GM18868 (cell line): ENCODE results near the gene CACNB4.
"Not testable (repeated sequence)": the region's sequence is repeated elsewhere in the genome, so short reads cannot be mapped to it uniquely, and the experiment has no call there.

Experiments
- ATAC-seq: cut with Tn5 transposase; IDR thresholded peaks from one replicate; pipeline ENCODE4 v1.9.1; 2021; ENCODE audit warnings: mild to moderate bottlenecking, moderate library complexity; ENCODE audit not compliant: unreplicated experiment

Gene CACNB4

DNA sequence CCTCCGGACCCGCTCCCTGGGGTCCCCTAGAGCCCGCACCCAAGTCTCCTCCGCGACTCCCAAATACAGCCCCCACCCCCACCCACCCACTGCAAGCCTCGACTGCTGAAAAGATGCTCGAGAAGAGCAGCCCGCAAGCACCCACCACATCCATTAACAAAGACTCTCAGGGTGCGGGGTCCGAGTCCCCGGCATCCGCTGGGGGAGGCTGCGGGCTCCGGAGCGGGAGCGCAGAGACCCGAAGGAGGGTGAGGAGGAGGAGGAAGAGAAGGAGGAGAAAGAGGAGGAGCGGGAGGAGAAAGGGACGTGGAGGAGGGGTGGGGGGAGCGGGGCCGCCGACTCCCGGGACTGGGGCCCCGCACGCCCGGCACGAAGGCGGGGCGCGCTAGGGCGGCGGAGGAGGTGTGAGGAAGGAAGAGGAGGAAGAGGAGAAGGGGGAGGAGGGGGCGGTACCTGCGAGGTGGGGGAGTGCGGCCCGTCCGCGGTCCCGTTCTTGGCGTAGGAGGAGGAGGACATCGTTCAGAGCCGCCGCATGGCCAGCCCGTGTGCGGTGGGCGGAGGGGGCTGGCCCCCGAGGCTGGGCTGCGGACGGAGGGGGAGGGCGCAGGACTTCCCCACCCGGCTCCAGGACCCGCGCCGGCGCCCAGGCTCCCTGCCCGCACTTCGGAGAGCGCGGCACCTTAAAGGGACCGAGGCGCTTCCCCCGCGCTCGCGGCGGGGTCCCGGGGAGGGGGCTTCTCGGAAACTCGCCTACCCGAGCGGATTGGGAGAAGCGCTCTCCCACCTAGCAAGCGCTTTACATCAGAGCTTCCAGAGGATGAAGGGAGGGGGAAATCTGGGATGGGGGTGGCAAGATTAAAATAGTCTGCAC, at the start of gene CACNB4:
Gene CACNB4, minus strand, starts transcription at position 549 of the 871 bp plus-strand sequence.
- ATAC-seq = peak; percentile 42

- ATAC-seq = peak; percentile 89
These were observed 35.8 kb upstream of the CACNB4 start for GRCh38 chr2:152134488-152135280.

GRCh38 chr2:152132306-152132705, 33.5 kb upstream of the CACNB4 start:
- no peak for ATAC-seq

- ATAC-seq = no peak
These were observed 28.8 kb upstream of the CACNB4 start for GRCh38 chr2:152127628-152128027.

DNA sequence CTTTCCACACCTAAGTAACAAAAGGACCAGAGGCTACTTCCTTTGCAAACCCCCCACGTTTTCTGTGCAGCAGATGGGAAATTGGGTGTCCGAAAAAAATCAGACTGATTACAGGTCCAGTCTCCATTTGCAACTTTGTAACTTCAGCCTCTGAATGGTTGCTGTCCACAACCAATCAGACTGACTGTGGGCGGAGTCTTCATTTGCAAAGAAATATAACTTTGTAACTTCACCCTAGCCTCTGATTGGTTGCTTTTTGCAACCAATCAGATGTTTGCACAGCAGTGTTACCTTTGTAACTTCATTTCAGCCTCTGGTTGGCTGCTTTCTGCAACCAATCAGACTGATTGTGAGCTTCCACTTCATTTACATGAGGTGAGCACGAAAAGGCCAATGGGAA, 27.8 kb upstream of the CACNB4 start:
- ATAC-seq = no peak

DNA sequence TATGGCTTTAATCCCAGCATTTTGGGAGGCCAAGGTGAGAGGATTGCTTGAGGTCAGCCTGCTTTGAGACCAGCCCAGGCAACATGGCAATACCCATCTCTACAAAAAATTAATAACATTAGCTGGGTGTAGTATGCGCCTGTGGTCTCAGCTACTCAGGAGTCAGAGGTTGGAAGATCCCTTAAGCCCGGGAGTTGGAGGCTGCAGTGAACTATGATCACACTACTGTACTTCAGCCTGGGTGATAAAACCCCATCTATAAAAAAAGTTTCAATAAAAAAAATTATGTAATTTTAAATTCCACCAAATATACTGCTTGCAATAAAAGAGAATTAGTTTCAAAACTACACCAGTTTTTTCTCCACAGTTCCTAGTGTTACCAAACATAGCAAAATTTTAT, 23.3 kb upstream of the CACNB4 start:
- ATAC-seq = no peak

DNA sequence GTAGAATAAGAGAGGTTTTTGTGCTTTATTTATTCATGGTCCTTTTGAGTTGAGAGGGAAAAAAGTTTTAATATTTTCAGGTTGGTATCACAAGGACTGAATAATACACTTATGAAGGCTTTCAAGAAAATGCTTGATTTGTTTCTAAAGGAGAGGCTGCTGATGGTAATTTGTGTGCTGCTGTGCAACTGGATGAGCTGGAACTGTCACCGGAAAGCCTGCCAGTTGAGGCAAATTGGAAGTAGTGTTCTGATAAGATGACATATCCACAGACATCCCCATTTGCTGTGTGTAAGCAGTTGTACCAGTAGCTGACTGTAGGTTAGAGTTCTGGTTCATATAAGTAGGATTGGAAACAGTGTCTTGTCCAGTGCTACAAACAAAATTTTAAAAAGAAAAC, 21.6 kb upstream of the CACNB4 start:
- no peak for ATAC-seq

- ATAC-seq = no peak
These were observed 17.1 kb upstream of the CACNB4 start for GRCh38 chr2:152115952-152116351.

DNA sequence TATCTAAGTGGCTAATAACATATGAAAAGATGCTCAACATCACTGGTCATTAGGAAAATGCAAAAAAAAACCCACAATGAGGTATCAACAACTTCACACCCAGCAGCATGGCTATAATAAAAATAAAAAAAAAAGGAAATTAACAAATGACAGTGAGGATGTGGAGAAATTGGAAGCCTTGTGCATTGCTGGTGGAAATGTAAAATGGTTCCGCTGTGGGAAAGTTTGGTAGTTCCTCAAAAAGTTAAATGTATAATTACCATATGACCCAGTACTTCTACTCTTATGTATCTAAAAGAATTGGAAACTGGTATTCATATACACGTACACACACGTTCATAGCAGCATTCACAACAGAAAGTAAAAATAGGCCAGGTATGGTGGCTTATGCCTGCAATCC, 15.5 kb upstream of the CACNB4 start:
- ATAC-seq = no peak

- ATAC-seq = not testable (repeated sequence)
These were observed 8.3 kb upstream of the CACNB4 start for GRCh38 chr2:152107140-152107539.

GRCh38 chr2:152106464-152106863, 7.6 kb upstream of the CACNB4 start:
- no peak for ATAC-seq

DNA sequence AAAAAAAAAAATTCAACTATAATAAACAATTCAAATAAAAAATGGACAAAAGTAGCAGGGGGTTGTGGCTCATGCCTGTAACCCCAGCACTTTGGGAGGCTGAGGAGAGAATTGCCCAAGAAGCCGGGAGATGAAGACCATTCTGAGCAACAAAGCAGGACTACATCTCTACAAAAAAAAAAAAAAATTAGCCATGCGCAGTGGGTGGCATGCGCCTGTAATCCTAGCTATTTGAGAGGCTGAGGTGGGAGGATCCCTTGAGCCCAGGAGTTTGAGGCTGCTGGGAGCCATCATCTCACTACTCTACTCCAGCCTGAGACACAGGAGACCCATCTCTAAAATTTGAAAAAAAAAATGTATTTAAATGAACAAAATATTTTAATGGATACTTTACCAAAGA, 4.4 kb upstream of the CACNB4 start:
- ATAC-seq = no peak

GRCh38 chr2:152100961-152101360, 2.1 kb upstream of the CACNB4 start:
- no peak for ATAC-seq

GRCh38 chr2:152099367-152100050, 665 bp upstream of the CACNB4 start:
- ATAC-seq = peak; percentile 21

DNA sequence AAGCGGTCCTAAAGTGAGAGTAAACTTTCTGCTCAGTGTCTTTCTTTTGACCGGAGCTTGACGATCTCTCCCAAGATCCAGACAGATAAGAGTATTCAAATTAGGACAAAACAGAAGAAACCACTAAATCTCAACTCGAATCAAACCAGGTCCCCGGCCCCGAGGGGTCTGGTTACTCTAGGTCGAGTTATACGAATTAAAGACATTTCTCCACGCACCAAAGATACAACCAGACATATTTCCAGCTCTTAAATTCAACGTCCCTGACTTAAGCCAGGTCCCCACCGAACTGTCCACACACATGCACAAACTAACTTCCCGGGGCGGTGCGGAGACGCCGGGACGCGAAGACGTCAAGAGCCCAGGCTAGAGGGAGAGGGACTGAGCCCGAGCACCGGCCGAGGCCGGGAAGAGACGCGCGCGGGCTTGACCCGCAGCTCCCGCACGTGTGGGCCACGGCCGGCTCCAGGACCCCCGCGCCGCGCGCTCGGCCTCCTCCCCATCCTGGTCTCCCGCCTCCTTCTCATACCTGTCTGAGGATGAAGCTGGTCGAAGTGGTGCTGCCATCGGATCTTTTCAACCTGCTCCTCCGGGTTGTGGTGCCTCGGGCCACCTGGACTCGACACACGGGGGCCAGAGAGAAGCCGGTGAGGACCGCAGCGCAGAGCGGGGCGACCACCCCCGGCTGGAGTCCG, 896 bp downstream of the CACNB4 start:
- ATAC-seq = peak; percentile 34

DNA sequence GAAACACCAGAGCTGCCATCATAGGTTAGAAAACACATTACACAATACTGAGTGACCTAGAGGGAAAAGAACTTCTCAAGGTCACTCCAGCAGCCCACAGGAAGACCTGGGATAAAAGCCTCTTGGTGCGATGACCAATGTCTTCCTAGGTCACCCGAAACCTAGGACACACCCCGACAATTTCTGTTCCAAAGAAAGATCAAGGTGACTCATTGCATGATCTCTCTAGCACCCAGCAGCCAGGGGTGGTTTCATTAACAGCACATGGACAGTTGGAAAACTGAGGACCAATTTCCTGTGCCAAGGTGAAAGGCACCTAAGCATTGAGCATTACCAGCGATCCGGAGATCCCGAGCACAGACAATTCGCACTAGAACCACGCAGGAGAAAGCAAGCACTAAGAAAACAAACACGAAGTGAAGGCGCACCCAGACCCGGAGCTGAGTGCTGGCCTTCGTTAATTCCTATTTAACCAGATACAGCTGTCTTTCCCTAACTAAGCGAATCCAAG, 1.5 kb downstream of the CACNB4 start:
- peak; percentile 14 for ATAC-seq

DNA sequence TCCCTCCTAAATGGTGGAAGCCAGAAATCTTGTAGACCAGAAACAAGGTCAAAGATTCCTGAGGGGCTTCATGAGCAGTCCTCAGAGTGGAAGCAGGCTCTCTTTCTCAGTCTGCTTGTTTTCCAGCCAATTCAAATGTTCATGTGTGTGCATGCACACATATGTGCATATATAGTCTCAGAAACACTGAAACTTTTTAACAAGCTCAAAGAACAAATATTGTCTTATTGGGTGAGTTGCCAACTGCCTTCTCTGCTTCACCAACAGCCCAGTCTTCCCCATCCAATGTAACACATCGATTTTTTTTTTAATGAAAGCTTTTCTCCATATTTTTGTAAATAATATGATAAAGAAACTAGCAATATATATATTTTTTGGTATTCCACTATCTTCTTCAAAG, 3.7 kb downstream of the CACNB4 start:
- ATAC-seq = no peak

- no peak for ATAC-seq
These were observed 4.8 kb downstream of the CACNB4 start for GRCh38 chr2:152094014-152094413.

DNA sequence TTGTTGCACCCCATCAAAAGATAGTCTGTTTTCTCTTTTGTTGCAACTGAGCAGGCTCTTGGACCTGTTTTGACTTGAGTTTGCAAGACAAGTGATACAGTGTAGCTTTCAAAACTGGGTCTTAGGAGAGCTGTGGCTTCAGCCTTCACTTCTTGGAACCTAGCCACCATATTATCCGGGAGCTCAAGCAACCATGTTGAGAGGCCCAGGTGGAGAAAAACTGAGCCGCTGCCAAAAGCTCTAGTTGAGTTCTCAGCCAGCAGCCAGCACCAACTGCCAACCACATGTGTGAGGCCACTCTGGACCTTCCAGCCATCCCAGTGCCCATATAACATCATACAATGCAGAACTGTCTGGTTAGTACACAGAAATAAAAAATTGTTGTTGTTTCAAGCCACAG, 5.4 kb downstream of the CACNB4 start:
- no peak for ATAC-seq

GRCh38 chr2:152092095-152092494, 6.7 kb downstream of the CACNB4 start:
- ATAC-seq = no peak

- not testable (repeated sequence) for ATAC-seq
These were observed 8.1 kb downstream of the CACNB4 start for GRCh38 chr2:152090726-152091125.
